ENCODE measurements around the gene DDX54.

The DDX54 gene

GRCh38 chr12:113113397-113113796 is 71.9 kb downstream of the DDX54 start:
- no peak overlapping the region for H3K9ac ChIP-seq (ENCODE audit: low read length)
- no peaks in the 10 kb centered on the region for H3K27me3 ChIP-seq (ENCODE audit: control insufficient read depth, insufficient read depth, low read length)
- H3K9me3 ChIP-seq (ENCODE audit: control insufficient read depth, insufficient read depth, low read depth, low read length), result no peaks in the 10 kb centered on the region
- no peak overlapping the region for H3K4me3 ChIP-seq (ENCODE audit: low read depth, low read length)
- H3K36me3 ChIP-seq (ENCODE audit: control insufficient read depth, insufficient read depth, low read length), result no peaks in the 10 kb centered on the region
- no peak overlapping the region for H3K27ac ChIP-seq (ENCODE audit: low read depth, low read length)
- no peaks in the 10 kb centered on the region for H3K4me1 ChIP-seq (ENCODE audit: control insufficient read depth, insufficient read depth, low read length)

- Histone ChIP-seq H3K4me1 (ENCODE audit: control insufficient read depth, insufficient read depth, low read length) (no peaks in the 10 kb centered on the region), H3K9ac (ENCODE audit: low read length) (no peak overlapping the region), H3K27me3 (ENCODE audit: control insufficient read depth, insufficient read depth, low read length) (no peaks in the 10 kb centered on the region), H3K36me3 (ENCODE audit: control insufficient read depth, insufficient read depth, low read length) (no peaks in the 10 kb centered on the region), H3K9me3 (ENCODE audit: control insufficient read depth, insufficient read depth, low read depth, low read length) (no peaks in the 10 kb centered on the region), H3K27ac (ENCODE audit: low read depth, low read length) (no peak overlapping the region), H3K4me3 (ENCODE audit: low read depth, low read length) (no peak overlapping the region)
These were observed 73.0 kb downstream of the DDX54 start for GRCh38 chr12:113112043-113112899.

- H3K27me3 ChIP-seq (ENCODE audit: control insufficient read depth, insufficient read depth, low read length), result no peaks in the 10 kb centered on the region
- no peak overlapping the region for H3K9ac ChIP-seq (ENCODE audit: low read length)
- no peaks in the 10 kb centered on the region for H3K4me1 ChIP-seq (ENCODE audit: control insufficient read depth, insufficient read depth, low read length)
- H3K36me3 ChIP-seq (ENCODE audit: control insufficient read depth, insufficient read depth, low read length), result no peaks in the 10 kb centered on the region
- no peak overlapping the region for H3K27ac ChIP-seq (ENCODE audit: low read depth, low read length)
- no peaks in the 10 kb centered on the region for H3K9me3 ChIP-seq (ENCODE audit: control insufficient read depth, insufficient read depth, low read depth, low read length)
- no peak overlapping the region for H3K4me3 ChIP-seq (ENCODE audit: low read depth, low read length)
These were observed 74.0 kb downstream of the DDX54 start for GRCh38 chr12:113111247-113111646.

GRCh38 chr12:113109872-113110599 is 75.2 kb downstream of the DDX54 start:
- H3K36me3 ChIP-seq (ENCODE audit: control insufficient read depth, insufficient read depth, low read length), result no peaks in the 10 kb centered on the region
- peaks cover 3% of the 10 kb centered on the region; the same call in 1 of the 2 replicates for H3K27me3 ChIP-seq (ENCODE audit: control insufficient read depth, insufficient read depth, low read length)
- no peaks in the 10 kb centered on the region for H3K9me3 ChIP-seq (ENCODE audit: control insufficient read depth, insufficient read depth, low read depth, low read length)
- no peaks in the 10 kb centered on the region for H3K4me1 ChIP-seq (ENCODE audit: control insufficient read depth, insufficient read depth, low read length)
- no peak overlapping the region for H3K4me3 ChIP-seq (ENCODE audit: low read depth, low read length)
- H3K9ac ChIP-seq (ENCODE audit: low read length), result no peak overlapping the region
- no peak overlapping the region for H3K27ac ChIP-seq (ENCODE audit: low read depth, low read length)

GRCh38 chr12:113109360-113109759 is 75.9 kb downstream of the DDX54 start:
- H3K4me1 ChIP-seq (ENCODE audit: control insufficient read depth, insufficient read depth, low read length), result no peaks in the 10 kb centered on the region
- no peaks in the 10 kb centered on the region for H3K36me3 ChIP-seq (ENCODE audit: control insufficient read depth, insufficient read depth, low read length)
- peaks cover 4% of the 10 kb centered on the region; the same call in 1 of the 2 replicates for H3K27me3 ChIP-seq (ENCODE audit: control insufficient read depth, insufficient read depth, low read length)
- no peak overlapping the region for H3K9ac ChIP-seq (ENCODE audit: low read length)
- no peak overlapping the region for H3K27ac ChIP-seq (ENCODE audit: low read depth, low read length)
- no peaks in the 10 kb centered on the region for H3K9me3 ChIP-seq (ENCODE audit: control insufficient read depth, insufficient read depth, low read depth, low read length)
- H3K4me3 ChIP-seq (ENCODE audit: low read depth, low read length), result no peak overlapping the region

- no peaks in the 10 kb centered on the region for H3K9me3 ChIP-seq (ENCODE audit: control insufficient read depth, insufficient read depth, low read depth, low read length)
- no peaks in the 10 kb centered on the region for H3K4me1 ChIP-seq (ENCODE audit: control insufficient read depth, insufficient read depth, low read length)
- no peak overlapping the region for H3K4me3 ChIP-seq (ENCODE audit: low read depth, low read length)
- H3K36me3 ChIP-seq (ENCODE audit: control insufficient read depth, insufficient read depth, low read length), result no peaks in the 10 kb centered on the region
- peaks cover 8% of the 10 kb centered on the region; the same call in 1 of the 2 replicates for H3K27me3 ChIP-seq (ENCODE audit: control insufficient read depth, insufficient read depth, low read length)
- no peak overlapping the region for H3K27ac ChIP-seq (ENCODE audit: low read depth, low read length)
- H3K9ac ChIP-seq (ENCODE audit: low read length), result no peak overlapping the region
These were observed 77.0 kb downstream of the DDX54 start for GRCh38 chr12:113108308-113108707.

Measured in HUES6 (cell line).